D721Med (cell line): ENCODE data around the gene CCDC7.
"Not testable (repeated sequence)": the region's sequence is repeated elsewhere in the genome, so short reads cannot be mapped to it uniquely, and the experiment has no call there.

Experiments
- DNase-seq: peaks from one replicate; pipeline ENCODE4 v3.0.0; 2011; ENCODE audit warnings: low spot score; ENCODE audit not compliant: insufficient read length
- FAIRE-seq: peaks from 2 replicates; lab custom pipeline; 2011; peaks lifted over from hg19 to GRCh38; lab: Jason Lieb, UNC
- CTCF ChIP-seq: IDR thresholded peaks from 2 replicates; pipeline ENCODE4 v1.5.1; 2012; ENCODE audit warnings: mild to moderate bottlenecking, control low read depth; ENCODE audit not compliant: insufficient read depth; ENCODE audit errors: missing control alignments

Gene CCDC7

GRCh38 chr10:32680803-32681557, 235.0 kb downstream of the CCDC7 start:
- FAIRE-seq (no peak), DNase-seq (no peak)
- no peak for TF ChIP-seq CTCF

- FAIRE-seq = no peak
- DNase-seq = no peak
- no peak for TF ChIP-seq CTCF
These were observed 238.4 kb downstream of the CCDC7 start for GRCh38 chr10:32684291-32684690.

- no peak for DNase-seq
- FAIRE-seq = no peak
- TF ChIP-seq CTCF = no peak
These were observed 241.2 kb downstream of the CCDC7 start for GRCh38 chr10:32687116-32687515.

- DNase-seq (no peak), FAIRE-seq (no peak)
- no peak for TF ChIP-seq CTCF
These were observed 241.6 kb downstream of the CCDC7 start for GRCh38 chr10:32687546-32687945.

GRCh38 chr10:32692174-32692573, 246.2 kb downstream of the CCDC7 start:
- FAIRE-seq (no peak), DNase-seq (no peak)
- no peak for TF ChIP-seq CTCF

- FAIRE-seq = no peak
- no peak for TF ChIP-seq CTCF
- no peak for DNase-seq
These were observed 247.6 kb downstream of the CCDC7 start for GRCh38 chr10:32693441-32693979.

- DNase-seq, FAIRE-seq: not testable (repeated sequence)
These were observed 253.7 kb downstream of the CCDC7 start for GRCh38 chr10:32699683-32700082.

- TF ChIP-seq CTCF = no peak
- FAIRE-seq = no peak
- DNase-seq = no peak
These were observed 267.6 kb downstream of the CCDC7 start for GRCh38 chr10:32713560-32713959.
